DMS53 treated with DMSO at 0.1 percent for 48 hours (cell line): ENCODE results near the gene NEXMIF.
"Not testable (repeated sequence)": the region's sequence is repeated elsewhere in the genome, so short reads cannot be mapped to it uniquely, and the experiment has no call there.

Experiments
- DNase-seq: peaks from one replicate; lab custom pipeline; 2025; ENCODE audit not compliant: unreplicated experiment; lab: John Stamatoyannopoulos, UW

NEXMIF gene

DNA sequence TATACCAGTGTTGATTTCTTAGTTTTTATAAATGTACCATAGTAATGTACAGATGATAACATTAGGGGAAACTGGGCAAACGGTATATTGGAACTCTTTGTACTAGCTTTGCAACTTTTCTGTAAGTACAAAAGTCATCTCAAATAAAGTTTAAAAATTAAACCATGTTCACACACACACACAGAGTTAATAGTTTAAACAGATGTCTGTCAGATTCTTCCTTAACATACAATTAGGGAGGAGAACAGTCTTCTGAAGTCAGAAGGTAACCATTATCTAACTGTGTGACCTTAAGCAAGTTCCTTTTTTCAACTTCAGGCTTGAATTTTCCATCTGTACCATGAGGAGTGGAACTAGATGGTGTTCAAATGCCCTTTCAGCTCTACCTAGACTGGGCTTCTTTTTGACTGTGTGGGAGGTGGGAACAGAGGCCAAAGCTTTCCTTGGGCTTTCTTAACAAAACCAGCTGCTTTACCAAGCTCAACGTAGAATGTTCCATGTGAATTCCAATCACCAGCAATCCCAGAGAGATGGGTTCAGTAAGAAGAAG, 127.8 kb downstream of the NEXMIF start:
- no peak for DNase-seq

DNA sequence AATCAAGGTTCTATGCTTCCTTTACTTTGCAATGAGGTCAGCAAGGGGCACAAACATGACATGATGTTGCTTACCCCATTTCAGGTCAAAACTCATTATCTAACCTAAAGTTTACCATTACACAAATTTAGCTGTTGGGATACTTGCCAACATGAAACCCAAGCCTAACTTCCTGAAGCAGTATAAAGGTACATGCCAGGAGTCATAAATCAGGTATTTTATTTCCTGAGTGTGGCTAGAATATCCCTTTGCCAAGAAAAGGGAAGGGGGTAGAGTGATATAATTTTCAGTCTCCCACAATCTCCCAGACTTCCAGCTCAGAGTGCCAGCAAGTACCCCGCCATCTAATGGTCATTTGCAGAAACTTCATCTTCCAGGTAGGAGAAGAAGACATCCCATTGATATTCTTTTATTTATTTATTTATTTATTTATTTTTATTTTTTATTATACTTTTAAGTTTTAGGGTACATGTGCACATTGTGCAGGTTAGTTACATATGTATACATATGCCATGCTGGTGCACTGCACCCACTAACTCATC, 136.6 kb downstream of the NEXMIF start:
- no peak for DNase-seq

DNA sequence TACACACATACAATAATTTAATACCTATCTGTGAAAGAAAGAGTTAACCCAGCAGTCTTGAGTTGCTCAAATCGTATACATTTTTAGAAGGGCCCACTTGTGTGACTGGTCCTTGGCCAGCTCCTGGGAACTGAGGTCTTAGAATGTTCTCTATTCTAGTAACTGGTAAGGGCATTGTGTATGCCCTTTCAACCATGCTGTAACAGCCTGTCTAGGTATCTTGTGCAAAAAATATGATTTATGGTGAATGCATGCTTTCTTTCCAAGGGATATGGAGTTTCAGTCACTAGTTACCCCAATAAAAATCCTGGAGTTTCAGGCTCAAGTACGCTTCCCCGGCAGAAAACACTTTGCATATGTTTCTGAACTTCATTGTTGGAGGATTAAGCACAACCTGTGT, 140.6 kb downstream of the NEXMIF start:
- DNase-seq = no peak

- DNase-seq = no peak
These were observed 143.7 kb downstream of the NEXMIF start for GRCh38 chrX:74781507-74782034.

DNA sequence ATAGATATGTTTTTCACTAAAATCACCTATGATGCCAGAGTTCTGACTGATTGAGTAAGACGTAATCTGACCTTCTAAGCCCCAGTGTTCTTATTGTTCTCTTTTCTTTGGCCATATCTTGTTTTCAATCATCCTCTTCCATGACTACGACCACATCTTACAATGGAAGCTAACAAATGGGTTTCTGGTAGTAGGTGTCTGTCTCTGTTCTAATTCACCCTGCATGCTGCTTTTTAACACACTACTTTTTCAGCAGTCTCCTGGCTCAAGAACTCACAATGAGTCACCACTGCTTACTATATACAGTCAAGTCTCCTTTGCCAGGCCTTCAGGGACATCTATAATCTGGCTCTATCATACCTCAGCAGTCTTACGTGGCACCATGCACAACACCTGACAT, 146.1 kb downstream of the NEXMIF start:
- no peak for DNase-seq

- no peak for DNase-seq
These were observed 150.3 kb downstream of the NEXMIF start for GRCh38 chrX:74774988-74775387.

DNA sequence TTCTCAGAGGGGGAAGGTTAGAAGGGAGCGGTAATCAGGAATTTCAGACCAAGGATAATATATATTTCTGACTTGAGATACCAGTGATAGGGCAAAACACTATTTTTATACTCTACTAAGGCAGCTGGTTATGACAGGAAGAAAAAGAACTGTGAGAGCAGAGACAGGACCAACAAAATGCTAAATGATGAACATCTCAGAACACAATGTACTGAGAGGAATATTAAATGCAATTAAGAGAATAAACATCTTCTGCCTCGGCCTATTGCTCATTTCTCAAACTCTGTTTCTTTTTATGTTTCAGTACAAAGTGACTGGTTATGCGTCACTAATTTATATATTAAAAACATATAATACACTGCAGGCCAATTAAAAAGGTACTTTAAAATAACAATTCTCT, 188.8 kb downstream of the NEXMIF start:
- no peak for DNase-seq

DNA sequence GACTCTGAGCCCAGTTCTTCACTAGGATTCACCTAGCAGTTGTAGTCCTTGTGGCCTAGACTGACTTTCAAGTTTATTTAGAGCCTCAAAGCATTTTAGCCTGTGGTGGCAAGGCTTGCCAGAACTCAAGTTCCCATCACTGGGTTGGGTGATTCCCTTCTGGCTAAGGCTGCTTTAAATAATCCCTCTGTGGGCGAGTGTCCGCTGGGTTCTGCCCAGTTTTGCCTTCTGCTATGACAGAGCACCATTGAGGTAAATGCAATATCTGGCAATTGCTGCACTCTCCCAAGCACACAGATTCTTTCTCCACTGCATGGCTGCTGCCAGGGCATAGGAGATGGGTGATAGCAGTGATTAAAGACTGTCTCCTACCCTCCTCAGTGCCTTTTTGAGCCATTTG, 220.0 kb downstream of the NEXMIF start:
- no peak for DNase-seq

DNA sequence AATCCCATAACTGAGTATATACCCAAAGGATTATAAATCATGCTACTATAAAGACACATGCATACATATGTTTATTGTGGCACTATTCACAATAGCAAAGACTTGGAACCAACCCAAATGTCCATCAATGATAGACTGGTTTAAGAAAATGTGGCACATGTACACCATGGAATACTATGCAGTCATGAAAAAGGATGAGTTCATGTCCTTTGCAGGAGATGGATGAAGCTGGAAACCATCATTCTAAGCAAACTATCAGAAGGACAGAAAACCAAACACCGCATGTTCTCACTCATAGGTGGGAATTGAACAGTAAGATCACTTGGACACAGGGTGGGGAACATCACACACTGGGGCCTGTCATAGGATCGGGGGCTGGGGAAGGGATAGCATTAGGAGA, 223.9 kb downstream of the NEXMIF start:
- DNase-seq = not testable (repeated sequence)

DNA sequence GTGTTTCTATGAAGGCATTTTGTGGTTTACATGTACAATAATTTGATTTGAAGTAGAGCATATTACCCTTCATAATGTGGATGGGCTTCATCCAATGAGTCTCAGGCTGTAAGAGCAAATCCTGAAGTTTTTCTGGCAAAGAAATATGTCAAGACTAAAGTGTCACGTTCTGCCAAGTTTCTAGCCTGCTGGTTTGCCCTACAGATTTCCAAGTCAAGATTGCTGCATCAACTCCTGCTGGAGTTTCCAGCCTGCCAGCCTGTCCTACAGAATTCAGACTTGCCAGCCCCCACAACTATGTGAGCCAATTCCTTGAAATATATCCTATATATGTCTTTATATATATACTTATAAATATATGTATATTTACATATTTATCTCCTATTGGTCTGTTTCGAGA, 240.8 kb downstream of the NEXMIF start:
- DNase-seq = no peak
